ENCODE data around the gene ABCA13.

DNA sequence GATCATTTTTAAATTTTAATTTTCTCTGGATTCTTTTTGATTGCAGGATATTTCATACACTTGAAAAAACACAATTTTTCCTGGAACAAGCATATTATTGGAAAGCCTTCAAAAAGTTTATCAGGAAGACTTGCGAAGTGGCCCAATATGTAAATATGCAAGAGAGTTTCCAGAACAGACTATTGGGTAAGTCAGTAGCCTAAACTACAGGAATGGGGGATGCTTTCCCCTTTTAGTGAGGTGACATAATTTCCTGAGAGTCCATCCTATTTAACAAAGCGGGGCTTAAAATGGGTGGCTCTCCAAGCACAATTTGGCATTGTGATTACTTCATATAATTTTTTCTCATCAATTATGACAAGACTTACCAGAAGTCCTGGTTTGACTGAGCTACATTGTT, 77.9 kb downstream of the ABCA13 start:
- TF ChIP-seq, protein P1, sequence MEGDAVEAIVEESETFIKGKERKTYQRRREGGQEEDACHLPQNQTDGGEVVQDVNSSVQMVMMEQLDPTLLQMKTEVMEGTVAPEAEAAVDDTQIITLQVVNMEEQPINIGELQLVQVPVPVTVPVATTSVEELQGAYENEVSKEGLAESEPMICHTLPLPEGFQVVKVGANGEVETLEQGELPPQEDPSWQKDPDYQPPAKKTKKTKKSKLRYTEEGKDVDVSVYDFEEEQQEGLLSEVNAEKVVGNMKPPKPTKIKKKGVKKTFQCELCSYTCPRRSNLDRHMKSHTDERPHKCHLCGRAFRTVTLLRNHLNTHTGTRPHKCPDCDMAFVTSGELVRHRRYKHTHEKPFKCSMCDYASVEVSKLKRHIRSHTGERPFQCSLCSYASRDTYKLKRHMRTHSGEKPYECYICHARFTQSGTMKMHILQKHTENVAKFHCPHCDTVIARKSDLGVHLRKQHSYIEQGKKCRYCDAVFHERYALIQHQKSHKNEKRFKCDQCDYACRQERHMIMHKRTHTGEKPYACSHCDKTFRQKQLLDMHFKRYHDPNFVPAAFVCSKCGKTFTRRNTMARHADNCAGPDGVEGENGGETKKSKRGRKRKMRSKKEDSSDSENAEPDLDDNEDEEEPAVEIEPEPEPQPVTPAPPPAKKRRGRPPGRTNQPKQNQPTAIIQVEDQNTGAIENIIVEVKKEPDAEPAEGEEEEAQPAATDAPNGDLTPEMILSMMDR (optimal IDR thresholded peaks at IDR 0.05 in 1 of 3, IDR thresholded peaks at IDR 0.05 in 1 of 3, conservative IDR thresholded peaks at IDR 0.05 in 1 of 3; ENCODE audit: extremely low read depth in 1 of 3, insufficient read depth in 2 of 3, low read length in 3 of 3) = no peak
- TF ChIP-seq EZH2 (IDR thresholded peaks at IDR 0.05; ENCODE audit: low read length) = no peak
